Vagina (tissue), 2 donors: ENCODE data around the gene NALF2. TPM values are rescaled to one million over a fixed set of nuclear protein-coding genes. Genes with fewer than 3 reads are reported as not detected.
A peak's percentile ranks its signal among the peaks of the same experiment; 100 is the strongest.

ENCODE experiments used
- DNase-seq, 2 donors: peaks; one replicate each; pipeline ENCODE4 v3.0.0-alpha.2; 2017; ENCODE audit errors: extremely low spot score in 2 of 2
- H3K27ac ChIP-seq: fragments of 200-600 bp; sonication (generic); one replicate; pipeline ENCODE4 v1.5.1; 2019
- H3K27me3 ChIP-seq: fragments of 200-600 bp; sonication (generic); one replicate; pipeline ENCODE4 v1.5.1; 2019
- H3K36me3 ChIP-seq, 2 donors: fragments of 200-600 bp; sonication (generic); one replicate each; pipeline ENCODE4 v1.5.1; 2017 to 2019
- H3K4me1 ChIP-seq: fragments of 200-600 bp; sonication (generic); one replicate; pipeline ENCODE4 v1.5.1; 2019
- H3K4me3 ChIP-seq, 2 donors: fragments of 200-600 bp; sonication (generic); 1 replicate in 1 of 2; 2 replicates in 1 of 2; pipeline ENCODE4 v1.5.1; 2016 to 2019
- H3K9me3 ChIP-seq: fragments of 200-600 bp; sonication (generic); one replicate; pipeline ENCODE4 v1.5.1; 2019
- CTCF ChIP-seq, 3 experiments: fragments of 450-650 bp in 2 of 3; fragments of 200-600 bp in 1 of 3; sonication (generic) in 1 of 3; IDR thresholded peaks; one replicate each; pipeline ENCODE4 v1.5.1; 2017 to 2019; ENCODE audit warnings: antibody characterized with exemption in 3 of 3, mild to moderate bottlenecking in 2 of 3, moderate library complexity in 2 of 3
- POLR2A ChIP-seq, 2 donors: fragments of 450-650 bp; IDR thresholded peaks; one replicate each; pipeline ENCODE4 v1.6.1; 2017; ENCODE audit warnings: antibody characterized with exemption in 2 of 2, mild to moderate bottlenecking in 2 of 2, moderate library complexity in 2 of 2
- POLR2AphosphoS5 ChIP-seq, 2 donors: sonication (generic); formaldehyde crosslinking; IDR thresholded peaks; one replicate each; pipeline ENCODE4 v1.9.0; 2017; ENCODE audit warnings: antibody characterized with exemption in 2 of 2, mild to moderate bottlenecking in 2 of 2, low read depth in 1 of 2; ENCODE audit not compliant: insufficient read depth in 1 of 2
- intact Hi-C: fragments of 100-400 bp; cut with DNase I; formaldehyde crosslinking; loops from one replicate; pipeline ENCODE4 v1.15.1; 2023
- total RNA-seq: library from RNA; depleted of rRNA; stranded (reverse); fragments of >200 nt; gene quantifications from one replicate; pipeline ENCODE4 v1.2.3, GENCODE V29; 2016

The NALF2 gene
- total RNA-seq, 1 donor from 2014 or later, result 0.49 TPM

- no peaks in the 10 kb centered on the region for H3K27me3 ChIP-seq
- no peak for DNase-seq
- intact Hi-C loops, result loop anchor here (5.0 to 10.0 kb wide), 2 partner anchors 484 to 556 kb away; no protein-coding TSS in a partner anchor
These were observed 34.3 kb downstream of the NALF2 start for GRCh38 chrX:69538321-69538876.

GRCh38 chrX:69539437-69539836, 35.3 kb downstream of the NALF2 start:
- H3K36me3 ChIP-seq, result no peaks in the 10 kb centered on the region
- intact Hi-C loops, result loop anchor here (5.0 to 10.0 kb wide), 2 partner anchors 483 to 555 kb away; no protein-coding TSS in a partner anchor
- no peaks in the 10 kb centered on the region for H3K27me3 ChIP-seq
- H3K27ac ChIP-seq, result no peak overlapping the region
- H3K9me3 ChIP-seq, result no peaks in the 10 kb centered on the region
- H3K4me1 ChIP-seq, result no peaks in the 10 kb centered on the region
- DNase-seq, result no peak
- TF ChIP-seq CTCF (IDR thresholded peaks at IDR 0.05) (no peak), POLR2A (IDR thresholded peaks at IDR 0.05) (no peak)
- no peak overlapping the region for H3K4me3 ChIP-seq

More at GRCh38 chrX:69538321-69538876, 34.3 kb downstream of the NALF2 start:
- H3K4me1 ChIP-seq, result no peaks in the 10 kb centered on the region
- no peaks in the 10 kb centered on the region for H3K36me3 ChIP-seq
- H3K27ac ChIP-seq, result no peak overlapping the region
- H3K9me3 ChIP-seq, result no peaks in the 10 kb centered on the region
- H3K4me3 ChIP-seq, result peak overlapping the region; percentile 31 to 44
- TF ChIP-seq POLR2A (IDR thresholded peaks at IDR 0.05) (no peak), CTCF (IDR thresholded peaks at IDR 0.05) (peak; percentile 46 to 70 (median 58))

GRCh38 chrX:69541956-69542355, 37.8 kb downstream of the NALF2 start:
- Histone ChIP-seq H3K36me3 (no peaks in the 10 kb centered on the region), H3K4me1 (no peaks in the 10 kb centered on the region), H3K27me3 (no peaks in the 10 kb centered on the region), H3K4me3 (no peak overlapping the region), H3K27ac (no peak overlapping the region), H3K9me3 (no peaks in the 10 kb centered on the region)
- TF ChIP-seq CTCF (IDR thresholded peaks at IDR 0.05) (no peak), POLR2A (IDR thresholded peaks at IDR 0.05) (no peak), POLR2AphosphoS5 (IDR thresholded peaks at IDR 0.05; ENCODE audit: insufficient read depth in 1 of 2, low read depth in 1 of 2) (no peak)
- intact Hi-C loops, result no loop called here
- no peak for DNase-seq

GRCh38 chrX:69543572-69543971, 39.4 kb downstream of the NALF2 start:
- no peak overlapping the region for H3K27ac ChIP-seq
- H3K27me3 ChIP-seq, result no peaks in the 10 kb centered on the region
- no peaks in the 10 kb centered on the region for H3K9me3 ChIP-seq
- TF ChIP-seq POLR2AphosphoS5 (IDR thresholded peaks at IDR 0.05; ENCODE audit: insufficient read depth in 1 of 2, low read depth in 1 of 2) (no peak), POLR2A (IDR thresholded peaks at IDR 0.05) (no peak), CTCF (IDR thresholded peaks at IDR 0.05) (no peak)
- H3K4me1 ChIP-seq, result no peaks in the 10 kb centered on the region
- no peak overlapping the region for H3K4me3 ChIP-seq
- no peak for DNase-seq
- intact Hi-C loops, result no loop called here
- no peaks in the 10 kb centered on the region for H3K36me3 ChIP-seq

GRCh38 chrX:69546417-69546816, 42.3 kb downstream of the NALF2 start:
- intact Hi-C loops, result no loop called here
- DNase-seq, result no peak
- TF ChIP-seq CTCF (IDR thresholded peaks at IDR 0.05) (no peak), POLR2A (IDR thresholded peaks at IDR 0.05) (no peak), POLR2AphosphoS5 (IDR thresholded peaks at IDR 0.05; ENCODE audit: insufficient read depth in 1 of 2, low read depth in 1 of 2) (no peak)

More at GRCh38 chrX:69546417-69546816, 42.3 kb downstream of the NALF2 start:
- Histone ChIP-seq H3K9me3 (no peaks in the 10 kb centered on the region), H3K27me3 (no peaks in the 10 kb centered on the region), H3K36me3 (no peaks in the 10 kb centered on the region), H3K4me1 (no peaks in the 10 kb centered on the region), H3K27ac (no peak overlapping the region), H3K4me3 (no peak overlapping the region)
